ENCODE results near the gene CMSS1.

DNA sequence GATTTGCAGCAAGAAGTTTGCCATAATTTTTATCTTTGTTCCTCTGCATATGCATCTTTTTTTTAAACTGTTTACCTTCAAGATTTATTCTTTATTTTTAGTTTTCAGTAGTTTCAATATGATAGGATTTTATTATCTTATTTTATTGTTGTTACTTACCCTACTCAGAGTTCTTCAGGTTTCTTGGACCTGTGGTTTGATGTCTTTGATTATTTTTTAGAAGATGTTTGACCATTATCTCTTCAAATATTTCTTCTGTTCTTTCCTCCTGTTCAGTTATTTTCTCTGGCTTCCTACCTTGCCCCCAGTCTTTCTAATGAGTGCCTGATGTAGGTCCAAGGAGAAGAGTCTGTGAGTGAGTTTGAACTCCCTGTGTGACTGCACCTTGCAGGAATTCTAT, 158.9 kb downstream of the CMSS1 start:
- TF ChIP-seq, protein P1, sequence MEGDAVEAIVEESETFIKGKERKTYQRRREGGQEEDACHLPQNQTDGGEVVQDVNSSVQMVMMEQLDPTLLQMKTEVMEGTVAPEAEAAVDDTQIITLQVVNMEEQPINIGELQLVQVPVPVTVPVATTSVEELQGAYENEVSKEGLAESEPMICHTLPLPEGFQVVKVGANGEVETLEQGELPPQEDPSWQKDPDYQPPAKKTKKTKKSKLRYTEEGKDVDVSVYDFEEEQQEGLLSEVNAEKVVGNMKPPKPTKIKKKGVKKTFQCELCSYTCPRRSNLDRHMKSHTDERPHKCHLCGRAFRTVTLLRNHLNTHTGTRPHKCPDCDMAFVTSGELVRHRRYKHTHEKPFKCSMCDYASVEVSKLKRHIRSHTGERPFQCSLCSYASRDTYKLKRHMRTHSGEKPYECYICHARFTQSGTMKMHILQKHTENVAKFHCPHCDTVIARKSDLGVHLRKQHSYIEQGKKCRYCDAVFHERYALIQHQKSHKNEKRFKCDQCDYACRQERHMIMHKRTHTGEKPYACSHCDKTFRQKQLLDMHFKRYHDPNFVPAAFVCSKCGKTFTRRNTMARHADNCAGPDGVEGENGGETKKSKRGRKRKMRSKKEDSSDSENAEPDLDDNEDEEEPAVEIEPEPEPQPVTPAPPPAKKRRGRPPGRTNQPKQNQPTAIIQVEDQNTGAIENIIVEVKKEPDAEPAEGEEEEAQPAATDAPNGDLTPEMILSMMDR (IDR thresholded peaks at IDR 0.05): no peak
- no peak for TF ChIP-seq EZH2 (IDR thresholded peaks at IDR 0.05)

Measured in neural progenitor cell (in vitro differentiated cells).